Fibroblast of villous mesenchyme (primary cell): Measurements from ENCODE around the gene ANKDD1A. TPM values are rescaled to one million over a fixed set of nuclear protein-coding genes. Genes with fewer than 3 reads are reported as not detected.
A peak's percentile ranks its signal among the peaks of the same experiment; 100 is the strongest.

Source experiments
- DNase-seq: peaks from one replicate; pipeline ENCODE4 v3.0.0-alpha.2; 2010; ENCODE audit warnings: low read depth
- H3K4me3 ChIP-seq: 2 replicates; pipeline ENCODE4 v1.5.1; 2011; ENCODE audit warnings: low read depth, mild to moderate bottlenecking, low read length
- CTCF ChIP-seq: IDR thresholded peaks from 2 replicates; pipeline ENCODE4 v1.5.1; 2012; ENCODE audit warnings: low read depth, mild to moderate bottlenecking, low read length; ENCODE audit not compliant: insufficient read depth
- total RNA-seq: library from RNA; depleted of rRNA; stranded (reverse); fragments of >200 nt; gene quantifications from 2 replicates; pipeline ENCODE4 v1.2.3, GENCODE V29; 2012

ANKDD1A gene
- total RNA-seq, 1 donor: 3.9 TPM

DNA sequence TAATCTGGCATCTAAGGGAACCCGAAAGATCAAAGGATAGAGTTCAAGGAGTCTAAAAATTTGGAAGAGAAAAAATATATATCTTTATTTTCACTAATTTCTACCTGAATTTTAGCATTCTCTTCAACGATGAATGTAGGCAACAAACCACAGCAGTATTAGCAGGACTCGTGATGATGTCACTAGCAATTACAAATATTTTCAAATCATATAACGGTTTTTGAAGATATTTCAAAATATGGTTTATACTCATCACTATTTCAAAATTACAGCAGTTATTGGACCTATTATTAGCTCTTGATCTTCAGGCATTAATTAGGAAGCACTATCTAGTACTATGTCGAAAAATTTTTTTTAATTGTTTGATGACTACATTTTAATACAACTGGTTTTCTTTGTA lies 27.0 kb upstream of the ANKDD1A start:
- no peak overlapping the region for H3K4me3 ChIP-seq
- no peak for TF ChIP-seq CTCF
- DNase-seq: no peak

DNA sequence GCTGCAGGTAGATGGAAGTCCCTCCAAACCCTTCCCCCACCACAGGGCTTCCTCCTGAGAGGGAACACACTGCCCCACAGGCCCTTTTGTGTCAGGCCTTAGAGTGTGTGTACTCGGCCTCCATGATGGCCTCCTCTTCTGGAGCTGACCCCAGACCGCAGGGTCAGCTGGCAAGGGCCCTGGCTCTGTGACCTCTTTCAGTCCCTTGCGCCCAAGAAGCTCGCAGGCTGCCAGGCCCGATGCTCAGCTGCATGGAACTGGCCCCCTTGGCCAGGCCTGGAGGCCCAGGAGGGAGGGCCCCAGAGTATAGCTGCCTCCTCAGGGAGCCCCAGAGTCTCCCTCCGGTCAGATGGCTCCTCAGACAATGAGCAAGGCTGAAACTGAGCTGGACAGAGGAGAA lies 23.4 kb upstream of the ANKDD1A start:
- no peak overlapping the region for H3K4me3 ChIP-seq
- no peak for TF ChIP-seq CTCF
- no peak for DNase-seq

DNA sequence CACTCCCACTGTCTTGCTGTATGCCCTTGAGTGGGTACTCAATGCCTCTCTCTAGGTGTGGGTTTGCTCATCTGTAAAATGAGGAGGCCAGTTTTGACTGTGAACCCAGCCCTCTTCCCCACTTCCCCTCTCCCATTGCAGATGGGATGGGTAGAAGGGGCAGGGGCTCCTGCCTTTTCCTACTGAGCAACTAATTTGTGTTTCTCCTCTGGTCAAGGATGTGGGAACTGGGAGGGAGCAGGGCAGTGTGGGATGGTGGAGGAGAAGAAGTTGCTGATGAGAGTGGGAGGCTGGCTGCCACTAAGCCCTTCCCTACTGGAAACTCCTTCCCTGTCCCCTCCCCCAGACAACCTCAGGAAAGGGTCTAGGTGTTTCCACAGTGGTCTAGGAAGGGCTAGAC lies 20.1 kb upstream of the ANKDD1A start:
- no peak for DNase-seq
- H3K4me3 ChIP-seq: no peak overlapping the region
- no peak for TF ChIP-seq CTCF

DNA sequence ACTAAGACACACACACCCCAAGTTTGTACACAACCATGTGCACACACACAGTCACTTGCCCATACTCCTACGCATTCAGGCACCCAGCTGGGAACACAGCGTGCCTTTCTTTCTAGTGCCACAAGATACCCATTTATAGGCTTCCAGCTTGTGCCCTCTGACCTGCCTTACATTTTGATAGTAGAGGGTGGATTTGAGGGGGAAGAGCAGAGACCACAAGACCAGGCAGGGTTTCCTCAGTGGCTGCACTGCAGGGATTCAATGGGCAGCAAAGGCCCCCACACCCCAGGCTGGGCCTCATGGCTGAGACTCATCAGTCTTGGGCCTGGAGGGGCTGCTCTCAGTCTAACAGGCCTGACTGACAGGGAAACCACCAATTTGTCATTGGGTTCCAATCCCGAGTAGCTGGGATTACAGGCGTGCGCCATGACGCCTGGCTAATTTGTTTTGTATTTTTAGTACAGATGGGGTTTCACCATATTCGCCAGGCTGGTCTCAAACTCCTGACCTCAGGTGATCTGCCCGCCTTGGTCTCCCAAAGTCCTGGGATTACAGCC lies 18.8 kb upstream of the ANKDD1A start:
- H3K4me3 ChIP-seq: no peak overlapping the region
- TF ChIP-seq CTCF: no peak
- no peak for DNase-seq

- no peak for TF ChIP-seq CTCF
- DNase-seq: peak; percentile 93
- no peak overlapping the region for H3K4me3 ChIP-seq
These were observed 18.0 kb upstream of the ANKDD1A start for GRCh38 chr15:64893481-64894394.

- TF ChIP-seq CTCF: no peak
- H3K4me3 ChIP-seq: no peak overlapping the region
- DNase-seq: no peak
These were observed 17.2 kb upstream of the ANKDD1A start for GRCh38 chr15:64894395-64895056.
